Nephron progenitor cell (in vitro differentiated cells): ENCODE data around the gene LAPTM5.

Experiments used
- DNase-seq: peaks from one replicate; pipeline ENCODE4 v3.0.0; 2021
- H3K27ac Mint-ChIP-seq: 2 replicates; pipeline ENCODE4 v1.8.0; 2021; ENCODE audit warnings: mild to moderate bottlenecking, moderate library complexity, mixed read lengths
- H3K27me3 Mint-ChIP-seq: 2 replicates; pipeline ENCODE4 v1.8.0; 2021; ENCODE audit warnings: mild to moderate bottlenecking, low read depth, mixed read lengths; ENCODE audit not compliant: poor library complexity
- H3K36me3 Mint-ChIP-seq: 2 replicates; pipeline ENCODE4 v1.8.0; 2021; ENCODE audit warnings: low read depth, mixed read lengths
- H3K4me1 Mint-ChIP-seq: 2 replicates; pipeline ENCODE4 v1.8.0; 2021; ENCODE audit warnings: mixed read lengths
- H3K4me3 Mint-ChIP-seq: 2 replicates; pipeline ENCODE4 v1.8.0; 2021; ENCODE audit warnings: mild to moderate bottlenecking, moderate library complexity, mixed read lengths
- H3K9me3 Mint-ChIP-seq: 2 replicates; pipeline ENCODE4 v1.8.0; 2021; ENCODE audit warnings: mild to moderate bottlenecking, moderate library complexity, mixed read lengths
- TF ChIP-seq, protein P1 (sequence below): fragments of 200-600 bp; sonication (generic); IDR thresholded peaks from 2 replicates; pipeline ENCODE4 v1.5.0; 2021; ENCODE audit warnings: antibody characterized with exemption

LAPTM5 gene

DNA sequence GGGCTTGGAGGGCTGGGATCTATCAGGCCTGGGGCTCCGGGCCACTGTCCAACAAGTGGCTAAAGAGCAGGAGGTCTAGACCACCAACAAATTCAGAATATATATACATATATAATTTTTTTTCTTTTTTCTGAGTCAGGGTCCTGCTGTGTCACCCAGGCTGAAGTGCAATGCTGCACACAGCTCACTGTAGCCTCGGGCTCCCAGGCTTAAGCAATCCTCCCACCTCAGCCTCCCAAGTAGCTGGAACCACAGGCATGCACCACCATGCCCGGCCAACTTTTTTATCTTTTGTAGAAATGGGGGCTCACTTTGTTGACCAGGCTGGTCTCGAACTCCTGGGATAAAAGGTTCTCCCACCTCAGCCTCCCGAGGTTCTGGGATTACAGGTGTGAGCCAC, 6.8 kb upstream of the LAPTM5 start:
- H3K27me3 Mint-ChIP-seq, result peaks cover 3% of the 10 kb centered on the region
- peaks cover 51% of the 10 kb centered on the region for H3K4me1 Mint-ChIP-seq
- TF ChIP-seq, protein P1, sequence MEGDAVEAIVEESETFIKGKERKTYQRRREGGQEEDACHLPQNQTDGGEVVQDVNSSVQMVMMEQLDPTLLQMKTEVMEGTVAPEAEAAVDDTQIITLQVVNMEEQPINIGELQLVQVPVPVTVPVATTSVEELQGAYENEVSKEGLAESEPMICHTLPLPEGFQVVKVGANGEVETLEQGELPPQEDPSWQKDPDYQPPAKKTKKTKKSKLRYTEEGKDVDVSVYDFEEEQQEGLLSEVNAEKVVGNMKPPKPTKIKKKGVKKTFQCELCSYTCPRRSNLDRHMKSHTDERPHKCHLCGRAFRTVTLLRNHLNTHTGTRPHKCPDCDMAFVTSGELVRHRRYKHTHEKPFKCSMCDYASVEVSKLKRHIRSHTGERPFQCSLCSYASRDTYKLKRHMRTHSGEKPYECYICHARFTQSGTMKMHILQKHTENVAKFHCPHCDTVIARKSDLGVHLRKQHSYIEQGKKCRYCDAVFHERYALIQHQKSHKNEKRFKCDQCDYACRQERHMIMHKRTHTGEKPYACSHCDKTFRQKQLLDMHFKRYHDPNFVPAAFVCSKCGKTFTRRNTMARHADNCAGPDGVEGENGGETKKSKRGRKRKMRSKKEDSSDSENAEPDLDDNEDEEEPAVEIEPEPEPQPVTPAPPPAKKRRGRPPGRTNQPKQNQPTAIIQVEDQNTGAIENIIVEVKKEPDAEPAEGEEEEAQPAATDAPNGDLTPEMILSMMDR, result no peak
- H3K9me3 Mint-ChIP-seq, result no peaks in the 10 kb centered on the region
- no peak overlapping the region for H3K27ac Mint-ChIP-seq
- H3K4me3 Mint-ChIP-seq, result no peak overlapping the region
- H3K36me3 Mint-ChIP-seq, result no peaks in the 10 kb centered on the region
- DNase-seq, result no peak

DNA sequence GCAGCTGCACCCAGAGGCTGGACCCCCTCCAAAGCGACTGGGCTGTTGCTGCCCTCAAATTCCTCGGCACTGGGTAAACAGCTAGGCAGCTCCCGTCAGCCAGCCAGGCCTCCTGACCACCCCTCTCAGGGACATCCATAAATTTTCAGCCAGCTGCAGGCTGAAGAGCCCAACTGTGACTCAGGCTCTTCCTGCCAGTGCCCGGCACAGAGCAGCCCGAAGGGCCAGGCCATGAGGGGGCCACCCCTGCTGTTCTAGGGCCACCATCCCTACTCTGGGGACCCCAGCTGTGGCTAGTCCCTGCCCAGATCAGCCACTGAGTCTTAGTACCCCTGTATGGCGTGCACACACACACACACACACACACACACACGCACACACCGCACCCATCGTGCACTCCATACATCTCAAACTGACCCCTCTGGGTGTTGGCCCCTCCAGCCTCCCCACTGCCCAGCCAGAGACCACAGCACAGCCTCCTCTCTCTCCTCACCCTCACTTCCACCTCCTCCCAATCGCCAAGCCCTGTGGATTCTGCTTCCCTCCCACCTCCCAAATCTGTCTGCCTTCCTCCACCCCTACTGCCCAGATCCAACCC, 6.2 kb upstream of the LAPTM5 start:
- no peaks in the 10 kb centered on the region for H3K36me3 Mint-ChIP-seq
- peaks cover 3% of the 10 kb centered on the region for H3K27me3 Mint-ChIP-seq
- TF ChIP-seq, protein P1, result no peak
- peaks cover 49% of the 10 kb centered on the region for H3K4me1 Mint-ChIP-seq
- no peak overlapping the region for H3K4me3 Mint-ChIP-seq
- no peaks in the 10 kb centered on the region for H3K9me3 Mint-ChIP-seq
- peak; percentile 61 for DNase-seq
- peak overlapping the region; percentile 94 for H3K27ac Mint-ChIP-seq

DNA sequence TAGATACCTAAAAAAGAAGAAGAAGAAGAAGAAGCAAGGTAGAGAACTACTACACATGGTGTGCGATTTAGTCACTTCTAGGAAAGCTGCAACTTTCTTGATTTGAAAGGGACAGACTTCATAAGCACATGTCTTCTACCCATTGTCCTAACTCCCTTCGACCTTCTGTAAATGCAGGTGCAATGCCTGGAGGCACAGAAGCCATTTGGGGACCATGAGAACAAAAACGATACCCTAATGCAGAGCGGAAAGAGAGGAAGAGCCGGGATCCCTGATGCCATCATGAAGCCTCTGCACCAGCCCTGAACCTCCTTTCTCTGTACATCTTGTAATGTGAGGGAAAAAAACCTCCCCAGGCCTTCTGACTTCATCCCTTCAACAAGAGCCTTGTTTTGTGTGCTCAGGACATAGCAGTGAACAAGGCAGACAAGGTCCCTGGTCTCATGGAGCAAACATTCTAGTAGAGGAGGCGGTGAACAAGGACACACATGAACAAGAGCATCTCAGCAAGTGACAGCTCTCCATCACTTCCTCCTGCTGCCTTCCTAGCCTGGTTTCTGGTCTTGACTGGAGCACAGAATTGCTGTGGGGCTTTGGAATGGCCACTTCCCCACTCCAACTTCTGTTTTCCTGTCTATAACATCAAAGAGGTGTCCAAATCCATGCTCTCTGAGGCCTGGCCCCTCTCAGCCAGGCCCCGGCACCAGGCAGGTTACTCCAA, 5.5 kb upstream of the LAPTM5 start:
- no peaks in the 10 kb centered on the region for H3K36me3 Mint-ChIP-seq
- DNase-seq, result no peak
- H3K4me3 Mint-ChIP-seq, result no peak overlapping the region
- H3K27me3 Mint-ChIP-seq, result peaks cover 3% of the 10 kb centered on the region
- peaks cover 47% of the 10 kb centered on the region for H3K4me1 Mint-ChIP-seq
- H3K9me3 Mint-ChIP-seq, result no peaks in the 10 kb centered on the region
- TF ChIP-seq, protein P1, result no peak
- H3K27ac Mint-ChIP-seq, result peak overlapping the region; percentile 94

DNA sequence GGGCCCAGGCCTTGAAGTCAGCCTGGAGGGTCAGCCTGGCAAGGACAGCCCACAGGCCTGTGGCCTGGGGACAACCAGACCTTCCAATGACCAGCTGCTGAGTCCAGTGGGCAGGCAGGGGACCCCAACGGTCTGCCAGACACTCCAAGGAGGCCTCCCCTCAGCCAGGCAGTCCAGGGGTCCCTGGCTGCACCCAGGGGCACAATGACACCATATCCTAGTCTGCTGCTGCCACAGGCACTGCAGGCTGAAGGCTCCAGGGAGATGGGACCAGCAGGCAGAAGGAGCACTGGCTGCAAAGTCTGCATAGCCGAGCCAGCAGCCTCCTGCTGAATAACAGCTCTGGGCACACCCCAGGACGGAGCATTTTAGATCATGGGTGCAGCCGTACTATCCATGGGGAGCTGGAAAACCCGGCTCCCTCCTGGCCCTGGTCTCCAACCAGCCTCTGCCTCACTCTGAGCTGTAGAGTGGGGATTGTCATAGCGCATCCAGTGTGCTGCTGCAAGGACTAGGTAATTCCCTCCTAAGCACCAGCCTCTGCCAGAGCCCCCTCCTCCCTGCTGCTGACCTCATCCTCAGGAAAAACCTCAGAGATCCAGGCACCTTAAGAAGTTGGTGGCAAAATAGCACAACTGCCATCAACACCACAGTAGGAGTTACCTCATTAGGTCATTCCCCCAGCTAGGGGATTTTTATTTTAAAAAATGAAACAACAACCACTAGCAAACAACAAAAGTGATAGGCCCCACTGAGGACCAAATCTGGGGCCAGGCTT, 4.8 kb upstream of the LAPTM5 start:
- Mint-ChIP-seq H3K4me1 (peaks cover 50% of the 10 kb centered on the region), H3K4me3 (no peak overlapping the region), H3K36me3 (no peaks in the 10 kb centered on the region), H3K9me3 (no peaks in the 10 kb centered on the region), H3K27me3 (peaks cover 3% of the 10 kb centered on the region), H3K27ac (peak overlapping the region; percentile 61)
- TF ChIP-seq, protein P1, result no peak
- no peak for DNase-seq

DNA sequence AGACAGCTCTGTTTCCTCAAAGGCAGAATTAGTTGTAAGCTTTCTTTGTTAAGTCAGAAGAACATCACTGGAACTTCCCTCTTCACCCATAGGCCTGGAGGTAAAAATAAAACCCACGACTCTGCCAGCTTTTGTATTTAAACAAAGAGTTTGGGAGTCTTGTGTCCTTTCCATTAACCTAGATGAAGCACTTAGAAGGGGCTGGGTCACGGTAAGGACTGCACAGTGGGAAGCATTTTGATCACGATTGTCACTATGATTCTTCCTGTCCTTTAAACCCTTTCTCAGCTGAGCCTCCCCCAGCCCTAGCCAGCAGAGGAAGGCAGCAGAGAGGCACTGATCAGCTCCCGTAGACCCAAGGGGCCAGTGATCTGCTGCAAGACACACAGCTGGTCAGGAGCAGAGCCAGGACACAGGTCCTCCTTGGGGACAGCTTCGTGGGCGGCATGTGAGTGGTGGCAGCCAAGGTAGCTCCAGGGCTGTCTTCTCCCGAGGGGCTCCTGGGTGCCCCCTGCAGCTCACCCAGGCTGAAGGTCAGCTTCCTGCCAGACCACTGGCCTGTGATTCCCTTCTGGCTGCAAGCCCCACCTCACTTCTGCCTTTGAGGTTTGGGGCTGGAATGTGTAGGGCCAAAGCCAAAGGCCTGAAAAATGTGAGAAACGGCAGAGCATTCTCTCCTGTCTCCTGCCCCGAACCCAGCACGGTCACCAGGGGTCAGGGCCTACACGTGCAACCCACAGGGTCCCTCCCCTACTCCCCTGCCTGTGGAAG, 4.0 kb upstream of the LAPTM5 start:
- H3K36me3 Mint-ChIP-seq, result no peaks in the 10 kb centered on the region
- peak; percentile 29 for DNase-seq
- peaks cover 57% of the 10 kb centered on the region for H3K4me1 Mint-ChIP-seq
- TF ChIP-seq, protein P1, result no peak
- no peak overlapping the region for H3K4me3 Mint-ChIP-seq
- no peaks in the 10 kb centered on the region for H3K9me3 Mint-ChIP-seq
- peak overlapping the region; percentile 61 for H3K27ac Mint-ChIP-seq
- H3K27me3 Mint-ChIP-seq, result peaks cover 3% of the 10 kb centered on the region
